ENCODE data around the gene CMAS. TPM values are rescaled to one million over a fixed set of nuclear protein-coding genes. Genes with fewer than 3 reads are reported as not detected.

CMAS gene
- total RNA-seq, 1 donor from 2014 or later, result 13.7 TPM

DNA sequence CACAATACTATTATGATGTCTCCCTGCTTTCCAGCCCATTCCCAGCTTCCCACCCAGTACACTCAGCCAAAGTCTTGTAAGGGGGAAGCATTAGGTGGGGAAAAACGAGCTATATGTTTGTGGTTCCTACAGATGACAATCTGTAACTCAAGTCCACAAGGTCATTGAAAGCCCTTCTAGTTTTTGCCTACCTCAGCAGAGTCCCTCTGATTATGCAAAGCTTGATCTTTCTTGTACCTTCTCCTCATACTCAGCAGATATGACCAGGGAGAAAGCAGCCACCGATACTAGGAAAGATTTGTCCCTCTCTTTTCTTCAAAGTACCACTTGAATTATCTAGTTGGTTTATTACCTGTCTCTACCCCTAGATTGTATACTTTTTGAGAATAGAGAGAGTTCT is 10.6 kb downstream of the CMAS start:
- no peak for DNase-seq (ENCODE audit: low spot score in 2 of 2)
- Histone ChIP-seq H3K27ac (no peak overlapping the region), H3K9me3 (no peaks in the 10 kb centered on the region), H3K27me3 (no peaks in the 10 kb centered on the region), H3K4me3 (no peak overlapping the region), H3K4me1 (no peaks in the 10 kb centered on the region), H3K36me3 (peaks cover 33 to 35% of the 10 kb centered on the region in 2 donors)
- TF ChIP-seq, protein P1, sequence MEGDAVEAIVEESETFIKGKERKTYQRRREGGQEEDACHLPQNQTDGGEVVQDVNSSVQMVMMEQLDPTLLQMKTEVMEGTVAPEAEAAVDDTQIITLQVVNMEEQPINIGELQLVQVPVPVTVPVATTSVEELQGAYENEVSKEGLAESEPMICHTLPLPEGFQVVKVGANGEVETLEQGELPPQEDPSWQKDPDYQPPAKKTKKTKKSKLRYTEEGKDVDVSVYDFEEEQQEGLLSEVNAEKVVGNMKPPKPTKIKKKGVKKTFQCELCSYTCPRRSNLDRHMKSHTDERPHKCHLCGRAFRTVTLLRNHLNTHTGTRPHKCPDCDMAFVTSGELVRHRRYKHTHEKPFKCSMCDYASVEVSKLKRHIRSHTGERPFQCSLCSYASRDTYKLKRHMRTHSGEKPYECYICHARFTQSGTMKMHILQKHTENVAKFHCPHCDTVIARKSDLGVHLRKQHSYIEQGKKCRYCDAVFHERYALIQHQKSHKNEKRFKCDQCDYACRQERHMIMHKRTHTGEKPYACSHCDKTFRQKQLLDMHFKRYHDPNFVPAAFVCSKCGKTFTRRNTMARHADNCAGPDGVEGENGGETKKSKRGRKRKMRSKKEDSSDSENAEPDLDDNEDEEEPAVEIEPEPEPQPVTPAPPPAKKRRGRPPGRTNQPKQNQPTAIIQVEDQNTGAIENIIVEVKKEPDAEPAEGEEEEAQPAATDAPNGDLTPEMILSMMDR (IDR thresholded peaks at IDR 0.05), result no peak
- intact Hi-C loops (cut with DNase I), result no loop called here

DNA sequence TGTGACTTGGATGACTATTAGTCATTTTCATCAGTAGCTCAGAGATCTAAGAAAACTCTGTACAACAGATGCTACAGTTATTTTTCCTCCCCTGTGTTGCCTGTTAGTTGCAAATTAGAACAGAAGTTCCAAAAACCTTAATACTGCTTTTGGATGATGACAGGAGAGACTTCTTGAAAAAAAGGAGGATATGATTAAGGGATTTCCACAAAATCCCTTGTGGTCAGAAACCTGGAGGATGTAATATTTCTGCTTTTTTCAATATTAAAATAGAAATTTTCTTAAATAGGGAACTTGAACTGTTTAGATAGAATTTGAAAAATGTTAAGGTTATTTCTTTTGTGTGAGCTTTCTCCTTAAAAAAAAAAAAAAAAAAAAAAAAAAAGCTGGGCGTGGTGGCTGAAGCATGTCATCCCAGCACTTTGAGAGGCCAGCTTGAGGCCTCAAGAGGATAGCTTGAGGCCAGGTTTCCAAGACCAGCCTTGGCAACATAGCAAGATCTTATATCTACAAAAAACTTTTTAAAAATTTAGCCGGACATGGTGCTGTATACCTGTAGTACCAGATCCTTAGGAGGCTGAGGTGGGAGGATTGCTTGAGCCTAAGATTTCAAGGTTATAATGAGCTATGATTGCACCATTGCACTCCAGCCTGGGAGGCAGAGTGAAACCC is 14.1 kb downstream of the CMAS start:
- no peaks in the 10 kb centered on the region for H3K27me3 ChIP-seq
- intact Hi-C loops (cut with DNase I), result no loop called here
- peaks cover 40 to 68% of the 10 kb centered on the region in 2 donors for H3K36me3 ChIP-seq
- DNase-seq (ENCODE audit: low spot score in 2 of 2), result no peak
- TF ChIP-seq, protein P1 (IDR thresholded peaks at IDR 0.05), result no peak
- no peak overlapping the region for H3K4me3 ChIP-seq
- no peak overlapping the region for H3K27ac ChIP-seq
- no peaks in the 10 kb centered on the region for H3K4me1 ChIP-seq
- no peaks in the 10 kb centered on the region for H3K9me3 ChIP-seq

DNA sequence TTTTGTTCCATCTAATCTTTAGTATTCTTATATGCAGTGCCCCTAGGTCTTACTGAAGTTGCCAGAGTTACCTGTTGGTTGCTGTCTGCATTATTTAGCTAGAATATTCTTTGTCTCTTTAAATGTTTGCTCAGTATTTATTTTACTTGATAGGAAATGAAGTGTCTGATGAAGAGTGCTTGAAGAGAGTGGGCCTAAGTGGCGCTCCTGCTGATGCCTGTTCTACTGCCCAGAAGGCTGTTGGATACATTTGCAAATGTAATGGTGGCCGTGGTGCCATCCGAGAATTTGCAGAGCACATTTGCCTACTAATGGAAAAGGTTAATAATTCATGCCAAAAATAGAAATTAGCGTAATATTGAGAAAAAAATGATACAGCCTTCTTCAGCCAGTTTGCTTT is 18.9 kb downstream of the CMAS start:
- no peaks in the 10 kb centered on the region for H3K27me3 ChIP-seq
- no peak for DNase-seq (ENCODE audit: low spot score in 2 of 2)
- peaks cover 17 to 66% of the 10 kb centered on the region in 2 donors for H3K36me3 ChIP-seq
- intact Hi-C loops (cut with DNase I), result no loop called here
- no peak overlapping the region for H3K27ac ChIP-seq
- no peaks in the 10 kb centered on the region for H3K9me3 ChIP-seq
- H3K4me1 ChIP-seq, result no peaks in the 10 kb centered on the region
- H3K4me3 ChIP-seq, result no peak overlapping the region
- TF ChIP-seq, protein P1 (IDR thresholded peaks at IDR 0.05), result no peak

DNA sequence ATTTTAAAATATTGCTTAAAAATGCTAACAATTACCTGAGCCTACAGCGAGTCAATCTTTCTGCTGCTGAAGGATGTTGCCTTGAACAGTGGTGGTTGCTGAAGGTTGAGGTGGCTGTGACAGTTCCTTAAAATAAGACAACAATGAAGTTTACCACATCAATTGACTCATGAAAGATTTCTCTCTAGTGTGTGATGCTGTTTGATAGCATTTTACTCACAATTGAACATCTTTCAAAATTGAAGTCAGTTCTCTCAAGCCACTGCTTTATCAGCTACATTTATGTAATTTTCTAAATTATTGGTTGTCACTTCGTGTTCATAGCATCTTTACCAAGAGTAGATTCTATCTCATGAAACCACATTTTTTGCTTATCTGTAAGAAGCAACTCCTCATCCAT is 20.3 kb downstream of the CMAS start:
- Histone ChIP-seq H3K27ac (no peak overlapping the region), H3K27me3 (no peaks in the 10 kb centered on the region), H3K36me3 (peaks cover 9 to 58% of the 10 kb centered on the region in 2 donors), H3K4me3 (no peak overlapping the region), H3K9me3 (no peaks in the 10 kb centered on the region), H3K4me1 (no peaks in the 10 kb centered on the region)
- intact Hi-C loops (cut with DNase I), result no loop called here
- DNase-seq (ENCODE audit: low spot score in 2 of 2), result no peak
- TF ChIP-seq, protein P1 (IDR thresholded peaks at IDR 0.05), result no peak

DNA sequence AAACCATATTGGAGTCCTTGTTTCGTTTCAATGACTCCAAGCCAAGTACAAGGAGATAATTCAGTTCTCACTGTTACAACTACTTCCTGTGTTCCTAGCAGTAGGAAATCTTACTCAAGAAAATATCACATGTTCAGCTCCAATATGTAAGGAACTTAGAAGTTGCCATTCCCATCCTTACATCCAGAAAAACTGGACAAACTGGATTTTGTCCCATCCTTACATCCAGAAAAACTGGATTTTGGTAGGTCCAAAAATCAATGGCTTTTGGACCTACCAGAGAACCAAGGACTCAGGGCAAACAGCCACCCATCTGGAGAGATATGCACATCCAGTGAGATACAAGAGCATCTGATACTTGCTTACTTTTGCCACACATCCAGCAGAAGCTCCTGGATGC is 23.8 kb downstream of the CMAS start:
- no peak overlapping the region for H3K27ac ChIP-seq
- DNase-seq (ENCODE audit: low spot score in 2 of 2), result no peak
- TF ChIP-seq, protein P1 (IDR thresholded peaks at IDR 0.05), result no peak
- H3K9me3 ChIP-seq, result no peaks in the 10 kb centered on the region
- H3K4me3 ChIP-seq, result no peak overlapping the region
- H3K27me3 ChIP-seq, result no peaks in the 10 kb centered on the region
- no peaks in the 10 kb centered on the region for H3K4me1 ChIP-seq
- H3K36me3 ChIP-seq, result peaks cover 0 to 25% of the 10 kb centered on the region in 2 donors
- intact Hi-C loops (cut with DNase I), result no loop called here

All from ascending aorta (tissue), 2 donors.